ENCODE results near the gene SVEP1.

The SVEP1 gene

GRCh38 chr9:110426052-110426709 is 153.4 kb downstream of the SVEP1 start:
- ATAC-seq, result no peak
- TF ChIP-seq BACH2 (CRISPR knock-in tag; IDR thresholded peaks at IDR 0.05; ENCODE audit: borderline replicate concordance) (no peak), CREB5 (CRISPR knock-in tag; IDR thresholded peaks at IDR 0.05; ENCODE audit: low read depth) (no peak), ARNTL (CRISPR knock-in tag; IDR thresholded peaks at IDR 0.05; ENCODE audit: borderline replicate concordance, low read depth) (no peak), SNAI2 (CRISPR knock-in tag; IDR thresholded peaks at IDR 0.05) (no peak), RARB (CRISPR knock-in tag; IDR thresholded peaks at IDR 0.05) (no peak), PATZ1 (CRISPR knock-in tag; IDR thresholded peaks at IDR 0.05; ENCODE audit: borderline replicate concordance) (no peak), GLIS3 (CRISPR knock-in tag; IDR thresholded peaks at IDR 0.05) (no peak), CSRNP3 (CRISPR knock-in tag; IDR thresholded peaks at IDR 0.05) (no peak), TOX (CRISPR knock-in tag; IDR thresholded peaks at IDR 0.05; ENCODE audit: borderline replicate concordance) (no peak), PPARA (CRISPR knock-in tag; IDR thresholded peaks at IDR 0.05; ENCODE audit: borderline replicate concordance) (no peak)

- TF ChIP-seq ZFP3 (CRISPR knock-in tag; IDR thresholded peaks at IDR 0.05) (no peak), SNAI2 (CRISPR knock-in tag; IDR thresholded peaks at IDR 0.05) (no peak), GLIS3 (CRISPR knock-in tag; IDR thresholded peaks at IDR 0.05) (no peak), ARNTL (CRISPR knock-in tag; IDR thresholded peaks at IDR 0.05; ENCODE audit: borderline replicate concordance, low read depth) (no peak), ESRRG (CRISPR knock-in tag; IDR thresholded peaks at IDR 0.05) (no peak), TCF4 (CRISPR knock-in tag; IDR thresholded peaks at IDR 0.05; ENCODE audit: borderline replicate concordance) (no peak), RARB (CRISPR knock-in tag; IDR thresholded peaks at IDR 0.05) (no peak), ZNF565 (CRISPR knock-in tag; conservative IDR thresholded peaks at IDR 0.05; ENCODE audit: low read depth) (no peak), ISL1 (CRISPR knock-in tag; IDR thresholded peaks at IDR 0.05) (no peak)
- ATAC-seq, result no peak
These were observed 165.1 kb downstream of the SVEP1 start for GRCh38 chr9:110414471-110414870.

GRCh38 chr9:110410961-110411360 is 168.6 kb downstream of the SVEP1 start:
- no peak for ATAC-seq
- TF ChIP-seq CREB5 (CRISPR knock-in tag; IDR thresholded peaks at IDR 0.05; ENCODE audit: low read depth) (no peak), ESRRG (CRISPR knock-in tag; IDR thresholded peaks at IDR 0.05) (no peak), ZC3H10 (CRISPR knock-in tag; IDR thresholded peaks at IDR 0.05) (no peak), ZFP30 (CRISPR knock-in tag; IDR thresholded peaks at IDR 0.05) (no peak), PPARA (CRISPR knock-in tag; IDR thresholded peaks at IDR 0.05; ENCODE audit: borderline replicate concordance) (no peak), CSRNP3 (CRISPR knock-in tag; IDR thresholded peaks at IDR 0.05) (no peak), ZNF70 (CRISPR knock-in tag; IDR thresholded peaks at IDR 0.05) (no peak), TCF4 (CRISPR knock-in tag; IDR thresholded peaks at IDR 0.05; ENCODE audit: borderline replicate concordance) (no peak), BACH2 (CRISPR knock-in tag; IDR thresholded peaks at IDR 0.05; ENCODE audit: borderline replicate concordance) (no peak), ZFP3 (CRISPR knock-in tag; IDR thresholded peaks at IDR 0.05) (no peak), ISL1 (CRISPR knock-in tag; IDR thresholded peaks at IDR 0.05) (no peak), OSR1 (CRISPR knock-in tag; IDR thresholded peaks at IDR 0.05) (no peak), TOX (CRISPR knock-in tag; IDR thresholded peaks at IDR 0.05; ENCODE audit: borderline replicate concordance) (no peak), ZNF8 (CRISPR knock-in tag; IDR thresholded peaks at IDR 0.05) (no peak), ARNTL (CRISPR knock-in tag; IDR thresholded peaks at IDR 0.05; ENCODE audit: borderline replicate concordance, low read depth) (no peak)

All from SK-N-SH treated with all-trans-retinoic acid at 6 μM for 48 hours (cell line).